GM18508 (cell line): Measurements from ENCODE around the gene ATAD2B.

ENCODE experiments used
- ATAC-seq: cut with Tn5 transposase; IDR thresholded peaks from one replicate; pipeline ENCODE4 v1.9.1; 2021; ENCODE audit warnings: moderate number of reproducible peaks; ENCODE audit not compliant: insufficient read depth, unreplicated experiment

The ATAD2B gene

GRCh38 chr2:23838996-23839395 lies 87.9 kb downstream of the ATAD2B start:
- ATAC-seq = no peak

- ATAC-seq = no peak
These were observed 88.3 kb downstream of the ATAD2B start for GRCh38 chr2:23838581-23838980.

- no peak for ATAC-seq
These were observed 89.1 kb downstream of the ATAD2B start for GRCh38 chr2:23837871-23838270.

GRCh38 chr2:23836971-23837565 lies 89.9 kb downstream of the ATAD2B start:
- ATAC-seq = no peak

- no peak for ATAC-seq
These were observed 90.4 kb downstream of the ATAD2B start for GRCh38 chr2:23836505-23836904.

GRCh38 chr2:23835988-23836387 lies 90.9 kb downstream of the ATAD2B start:
- no peak for ATAC-seq

- no peak for ATAC-seq
These were observed 91.5 kb downstream of the ATAD2B start for GRCh38 chr2:23835423-23835822.

GRCh38 chr2:23828986-23829385 lies 97.9 kb downstream of the ATAD2B start:
- no peak for ATAC-seq

- no peak for ATAC-seq
These were observed 98.5 kb downstream of the ATAD2B start for GRCh38 chr2:23828256-23828980.

GRCh38 chr2:23827287-23827686 lies 99.6 kb downstream of the ATAD2B start:
- ATAC-seq = no peak

GRCh38 chr2:23826771-23827170 lies 100.2 kb downstream of the ATAD2B start:
- ATAC-seq = no peak

GRCh38 chr2:23826040-23826439 lies 100.9 kb downstream of the ATAD2B start:
- no peak for ATAC-seq

- ATAC-seq = no peak
These were observed 102.1 kb downstream of the ATAD2B start for GRCh38 chr2:23824777-23825212.

GRCh38 chr2:23823863-23824262 lies 103.1 kb downstream of the ATAD2B start:
- ATAC-seq = no peak

GRCh38 chr2:23814963-23815362 lies 112.0 kb downstream of the ATAD2B start:
- no peak for ATAC-seq

GRCh38 chr2:23813438-23813837 lies 113.5 kb downstream of the ATAD2B start:
- no peak for ATAC-seq

GRCh38 chr2:23809150-23809549 lies 117.8 kb downstream of the ATAD2B start:
- ATAC-seq = no peak

GRCh38 chr2:23806665-23807249 lies 120.2 kb downstream of the ATAD2B start:
- ATAC-seq = no peak

- no peak for ATAC-seq
These were observed 120.7 kb downstream of the ATAD2B start for GRCh38 chr2:23806201-23806600.

GRCh38 chr2:23803965-23804542 lies 122.9 kb downstream of the ATAD2B start:
- no peak for ATAC-seq

- ATAC-seq = no peak
These were observed 123.5 kb downstream of the ATAD2B start for GRCh38 chr2:23803264-23803964.
